ENCODE measurements around the gene FAM184A. TPM values are rescaled to one million over a fixed set of nuclear protein-coding genes. Genes with fewer than 3 reads are reported as not detected.

FAM184A gene
- total RNA-seq, 2 experiments from 2014 or later, result not detected

- no peak for DNase-seq (ENCODE audit: low spot score)
- Histone ChIP-seq H3K36me3 (ENCODE audit: insufficient read depth, low read length) (peaks cover 88% of the 10 kb centered on the region), H3K27ac (ENCODE audit: low read depth, low read length, poor library complexity, severe bottlenecking) (no peak overlapping the region), H3K4me3 (ENCODE audit: low read depth, low read length, poor library complexity, severe bottlenecking) (no peak overlapping the region), H3K79me2 (ENCODE audit: insufficient read depth, low read depth, low read length) (no peaks in the 10 kb centered on the region), H3K9me3 (ENCODE audit: low read length) (no peaks in the 10 kb centered on the region), H3K4me1 (ENCODE audit: insufficient read depth, low read length, poor library complexity, severe bottlenecking) (no peaks in the 10 kb centered on the region), H3K9me2 (ENCODE audit: insufficient read depth, low read length) (no peaks in the 10 kb centered on the region), H2AFZ (ENCODE audit: low read length) (no peak overlapping the region), H3K4me2 (ENCODE audit: low read length) (no peak overlapping the region), H4K20me1 (ENCODE audit: insufficient read depth, low read length) (no peaks in the 10 kb centered on the region)
- ChIA-PET POLR2A (interaction anchor here (0.7 to 1.4 kb wide), 6 partner anchors 10 to 977 kb away, joined by 3 to 5 read pairs (median 3); no protein-coding TSS in a partner anchor), CTCF (ENCODE audit: unreplicated experiment) (no interaction called here)
- intact Hi-C loops (cut with micrococcal nuclease; ENCODE audit: unreplicated experiment), result no loop called here
- no peak for TF ChIP-seq EZH2phosphoT487 (IDR thresholded peaks at IDR 0.05; ENCODE audit: borderline replicate concordance, low read depth, low read length)
- no peak for TF ChIP-seq CTCF (conservative IDR thresholded peaks at IDR 0.05; ENCODE audit: low read length)
- BruUV-seq (replicated peaks), result no TSS peak
Measured at GRCh38 chr6:118923035-118923434, 155.4 kb downstream of the FAM184A start.

GRCh38 chr6:118921084-118921483 lies 157.4 kb downstream of the FAM184A start:
- Histone ChIP-seq H3K9me2 (ENCODE audit: insufficient read depth, low read length) (no peaks in the 10 kb centered on the region), H3K27ac (ENCODE audit: low read depth, low read length, poor library complexity, severe bottlenecking) (no peak overlapping the region), H3K9me3 (ENCODE audit: low read length) (no peaks in the 10 kb centered on the region), H3K4me3 (ENCODE audit: low read depth, low read length, poor library complexity, severe bottlenecking) (no peak overlapping the region), H2AFZ (ENCODE audit: low read length) (no peak overlapping the region), H3K79me2 (ENCODE audit: insufficient read depth, low read depth, low read length) (no peaks in the 10 kb centered on the region), H4K20me1 (ENCODE audit: insufficient read depth, low read length) (no peaks in the 10 kb centered on the region), H3K36me3 (ENCODE audit: insufficient read depth, low read length) (peaks cover 83% of the 10 kb centered on the region), H3K4me1 (ENCODE audit: insufficient read depth, low read length, poor library complexity, severe bottlenecking) (no peaks in the 10 kb centered on the region), H3K4me2 (ENCODE audit: low read length) (no peak overlapping the region)
- TF ChIP-seq CTCF (conservative IDR thresholded peaks at IDR 0.05; ENCODE audit: low read length) (no peak), EZH2phosphoT487 (IDR thresholded peaks at IDR 0.05; ENCODE audit: borderline replicate concordance, low read depth, low read length) (no peak)
- ChIA-PET POLR2A (interaction anchor here (0.7 to 1.0 kb wide), 4 partner anchors 8 to 24 kb away, joined by 3 to 4 read pairs (median 3); no protein-coding TSS in a partner anchor), CTCF (ENCODE audit: unreplicated experiment) (no interaction called here)
- no TSS peak for BruUV-seq (replicated peaks)
- intact Hi-C loops (cut with micrococcal nuclease; ENCODE audit: unreplicated experiment), result no loop called here
- no peak for DNase-seq (ENCODE audit: low spot score)

- Histone ChIP-seq H3K27ac (ENCODE audit: low read depth, low read length, poor library complexity, severe bottlenecking) (no peak overlapping the region), H3K4me3 (ENCODE audit: low read depth, low read length, poor library complexity, severe bottlenecking) (no peak overlapping the region), H2AFZ (ENCODE audit: low read length) (no peak overlapping the region), H3K4me2 (ENCODE audit: low read length) (no peak overlapping the region), H3K9me2 (ENCODE audit: insufficient read depth, low read length) (no peaks in the 10 kb centered on the region), H3K36me3 (ENCODE audit: insufficient read depth, low read length) (peaks cover 90% of the 10 kb centered on the region), H3K79me2 (ENCODE audit: insufficient read depth, low read depth, low read length) (no peaks in the 10 kb centered on the region), H3K4me1 (ENCODE audit: insufficient read depth, low read length, poor library complexity, severe bottlenecking) (no peaks in the 10 kb centered on the region), H4K20me1 (ENCODE audit: insufficient read depth, low read length) (no peaks in the 10 kb centered on the region), H3K9me3 (ENCODE audit: low read length) (no peaks in the 10 kb centered on the region)
- TF ChIP-seq EZH2phosphoT487 (IDR thresholded peaks at IDR 0.05; ENCODE audit: borderline replicate concordance, low read depth, low read length) (no peak), CTCF (conservative IDR thresholded peaks at IDR 0.05; ENCODE audit: low read length) (no peak)
- DNase-seq (ENCODE audit: low spot score), result no peak
- CTCF ChIA-PET (ENCODE audit: unreplicated experiment), result no interaction called here
- intact Hi-C loops (cut with micrococcal nuclease; ENCODE audit: unreplicated experiment), result no loop called here
- no TSS peak for BruUV-seq (replicated peaks)
- POLR2A ChIA-PET, result no interaction called here
Measured at GRCh38 chr6:118918329-118918725, 160.1 kb downstream of the FAM184A start.

Measured in OCI-LY7 (cell line).